HepG2 (cell line): ENCODE data around the gene HSD11B2. TPM values are rescaled to one million over a fixed set of nuclear protein-coding genes. Genes with fewer than 3 reads are reported as not detected.

ENCODE experiments used
- AHR ChIP-seq: IDR thresholded peaks from 2 replicates; pipeline ENCODE4 v1.6.1; 2018; ENCODE audit warnings: missing genetic modification reagents, missing compliant biosample characterization
- ASH2L ChIP-seq: fragments of 300-600, 200-600 bp; sonication (generic); IDR thresholded peaks from 2 replicates; pipeline ENCODE4 v1.7.0; 2017; ENCODE audit warnings: low read depth, mild to moderate bottlenecking, moderate library complexity, mixed read lengths, low read length; ENCODE audit not compliant: insufficient read length
- DRAP1 ChIP-seq: IDR thresholded peaks from 2 replicates; pipeline ENCODE4 v1.6.1; 2016; ENCODE audit warnings: missing genetic modification reagents, missing compliant biosample characterization
- GTF2F1 ChIP-seq: fragments of 150-350 bp; IDR thresholded peaks from 2 replicates; pipeline ENCODE4 v1.6.1; 2014; ENCODE audit warnings: low read length
- HIC2 ChIP-seq: sonication (generic); formaldehyde crosslinking; IDR thresholded peaks from 2 replicates; pipeline ENCODE4 v1.9.0; 2022; ENCODE audit warnings: low read depth, missing genetic modification reagents
- HOXD1 ChIP-seq: sonication (generic); formaldehyde crosslinking; IDR thresholded peaks from 2 replicates; pipeline ENCODE4 v1.5.0; 2020; ENCODE audit warnings: missing genetic modification reagents
- PHF21A ChIP-seq: sonication (generic); formaldehyde crosslinking; IDR thresholded peaks from 2 replicates; pipeline ENCODE4 v1.5.0; 2020; ENCODE audit warnings: mild to moderate bottlenecking, missing genetic modification reagents
- ZBTB33 ChIP-seq: sonication (generic); formaldehyde crosslinking; IDR thresholded peaks from 2 replicates; pipeline ENCODE4 v1.4.0; 2020; ENCODE audit warnings: missing genetic modification reagents
- ZMYM4 ChIP-seq: sonication (generic); formaldehyde crosslinking; IDR thresholded peaks from 2 replicates; pipeline ENCODE4 v1.8.1; 2023; ENCODE audit warnings: mild to moderate bottlenecking, missing genetic modification reagents
- ZNF263 ChIP-seq: sonication (generic); formaldehyde crosslinking; IDR thresholded peaks from 2 replicates; pipeline ENCODE4 v1.4.0; 2020; ENCODE audit warnings: missing genetic modification reagents
- ZNF296 ChIP-seq: sonication (generic); formaldehyde crosslinking; conservative IDR thresholded peaks from 2 replicates; pipeline ENCODE4 v1.5.0; 2020; ENCODE audit warnings: mild to moderate bottlenecking, missing genetic modification reagents
- ZNF34 ChIP-seq: sonication (generic); formaldehyde crosslinking; IDR thresholded peaks from 2 replicates; pipeline ENCODE4 v1.4.0; 2020; ENCODE audit warnings: mild to moderate bottlenecking, missing genetic modification reagents, borderline replicate concordance
- ZNF7 ChIP-seq: IDR thresholded peaks from 2 replicates; pipeline ENCODE4 v1.6.1; 2016; ENCODE audit warnings: missing biosample characterization, missing genetic modification reagents
- ZNF749 ChIP-seq: sonication (generic); formaldehyde crosslinking; IDR thresholded peaks from 2 replicates; pipeline ENCODE4 v1.8.0; 2022; ENCODE audit warnings: mild to moderate bottlenecking, missing genetic modification reagents, moderate library complexity, borderline replicate concordance
- ZNF780A ChIP-seq: sonication (generic); formaldehyde crosslinking; IDR thresholded peaks from 2 replicates; pipeline ENCODE4 v1.8.0; 2022; ENCODE audit warnings: mild to moderate bottlenecking, missing genetic modification reagents, moderate library complexity
- polyA plus RNA-seq, 8 experiments: library from polyadenylated mRNA; depleted of rRNA in 3 of 8; stranded (reverse) in 7 of 8; unstranded in 1 of 8; fragments of >200 nt; fragmentation: Illumina TruSeq in 4 of 8; extraction: Trizol in 4 of 8; gene quantifications; 2 replicates each; pipeline versions ENCODE4 v1.2.1 to v1.2.3, GENCODE V29; 2011 to 2016; ENCODE audit warnings: low read depth in 4 of 8, missing spikeins in 1 of 8, mixed read lengths in 1 of 8; ENCODE audit not compliant: insufficient read depth in 1 of 8
- total RNA-seq, 5 experiments: library from RNA; depleted of rRNA; stranded (reverse); fragments of >200 nt; fragmentation: Illumina TruSeq; extraction: Trizol; gene quantifications; 2 replicates each; pipeline ENCODE4 v1.2.3, GENCODE V29; 2016; ENCODE audit warnings: low read depth in 1 of 5
- TF ChIP-seq, protein P1 (sequence below): sonication (generic); formaldehyde crosslinking; IDR thresholded peaks from 2 replicates; pipeline ENCODE4 v1.5.0; 2020; ENCODE audit warnings: mild to moderate bottlenecking, missing genetic modification reagents
- TF ChIP-seq, protein P2 (sequence below): sonication (generic); formaldehyde crosslinking; conservative IDR thresholded peaks from 2 replicates; pipeline ENCODE4 v1.8.0; 2022; ENCODE audit warnings: mild to moderate bottlenecking, moderate library complexity, missing genetic modification reagents
- TF ChIP-seq, protein P3 (sequence below): sonication (generic); formaldehyde crosslinking; IDR thresholded peaks from 2 replicates; pipeline ENCODE4 v1.5.0; 2020; ENCODE audit warnings: missing genetic modification reagents

The HSD11B2 gene
- total and polyA plus RNA-seq, 2 of the 13 experiments (the other 11 are each of a cell fraction or from before 2014, with no cell fraction given): 8.9 to 13.6 TPM

DNA sequence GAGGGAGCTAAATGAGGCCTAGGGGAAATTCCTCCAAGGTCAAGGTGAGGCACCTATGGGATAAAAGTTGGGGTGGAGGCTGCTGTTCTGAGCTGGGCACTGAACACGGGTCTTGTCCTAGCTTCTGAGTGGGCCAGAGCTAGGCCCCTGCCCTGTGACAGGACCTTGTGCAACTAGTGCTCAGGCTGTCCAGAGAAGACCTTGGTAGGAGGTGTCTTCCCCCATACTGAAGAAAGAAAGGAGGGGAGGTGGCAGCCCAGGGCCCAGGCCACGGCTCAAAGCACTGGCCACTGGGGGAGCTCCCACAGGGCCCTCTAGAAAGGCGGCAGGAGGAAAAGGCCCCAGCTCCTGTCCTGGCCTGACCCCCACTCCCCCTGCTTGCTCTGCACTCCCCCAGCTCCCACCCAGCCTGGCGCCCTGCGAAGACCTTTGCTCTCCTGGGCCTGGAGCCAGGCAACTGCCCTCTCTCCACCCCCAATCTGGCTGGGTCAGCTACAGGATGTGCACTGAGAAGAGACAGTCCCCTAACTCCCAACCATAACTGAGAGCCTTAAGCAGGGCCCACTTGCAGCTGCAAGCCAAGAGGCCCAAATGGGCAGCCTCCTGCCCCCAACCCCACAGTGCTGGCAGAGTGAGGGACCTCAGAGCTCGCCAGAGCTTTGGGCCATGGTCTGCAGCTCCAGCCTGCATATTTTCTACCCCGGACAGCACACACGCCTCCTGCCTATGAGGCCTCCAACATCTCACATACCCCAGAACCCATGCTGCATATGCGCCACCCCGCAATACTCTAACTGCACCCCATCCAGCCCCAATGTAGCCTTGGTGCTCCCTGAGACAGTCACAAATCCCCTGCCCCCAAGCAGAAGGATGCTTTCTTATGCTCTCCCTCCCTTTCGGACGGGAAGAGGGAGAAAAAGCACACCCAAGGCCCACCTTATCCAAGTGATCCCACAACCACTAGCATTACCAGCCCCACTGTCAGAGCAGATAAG, 15.3 kb downstream of the HSD11B2 start (continued):
- peak; percentile 76 for TF ChIP-seq HIC2 (CRISPR knock-in tag)
- TF ChIP-seq HOXD1 (CRISPR knock-in tag): no peak
- peak; percentile 97 for TF ChIP-seq PHF21A (CRISPR knock-in tag)
- no peak; the same call in 1 of the 2 replicates for TF ChIP-seq ZNF296 (CRISPR knock-in tag)
- peak; percentile 80 for TF ChIP-seq ZMYM4 (CRISPR knock-in tag)
- TF ChIP-seq ASH2L: peak; percentile 78
- TF ChIP-seq ZNF34 (CRISPR knock-in tag): no peak
- TF ChIP-seq, protein P1, sequence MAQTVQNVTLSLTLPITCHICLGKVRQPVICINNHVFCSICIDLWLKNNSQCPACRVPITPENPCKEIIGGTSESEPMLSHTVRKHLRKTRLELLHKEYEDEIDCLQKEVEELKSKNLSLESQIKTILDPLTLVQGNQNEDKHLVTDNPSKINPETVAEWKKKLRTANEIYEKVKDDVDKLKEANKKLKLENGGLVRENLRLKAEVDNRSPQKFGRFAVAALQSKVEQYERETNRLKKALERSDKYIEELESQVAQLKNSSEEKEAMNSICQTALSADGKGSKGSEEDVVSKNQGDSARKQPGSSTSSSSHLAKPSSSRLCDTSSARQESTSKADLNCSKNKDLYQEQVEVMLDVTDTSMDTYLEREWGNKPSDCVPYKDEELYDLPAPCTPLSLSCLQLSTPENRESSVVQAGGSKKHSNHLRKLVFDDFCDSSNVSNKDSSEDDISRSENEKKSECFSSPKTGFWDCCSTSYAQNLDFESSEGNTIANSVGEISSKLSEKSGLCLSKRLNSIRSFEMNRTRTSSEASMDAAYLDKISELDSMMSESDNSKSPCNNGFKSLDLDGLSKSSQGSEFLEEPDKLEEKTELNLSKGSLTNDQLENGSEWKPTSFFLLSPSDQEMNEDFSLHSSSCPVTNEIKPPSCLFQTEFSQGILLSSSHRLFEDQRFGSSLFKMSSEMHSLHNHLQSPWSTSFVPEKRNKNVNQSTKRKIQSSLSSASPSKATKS (CRISPR knock-in tag): no peak
- TF ChIP-seq DRAP1 (CRISPR knock-in tag): no peak
- no peak for TF ChIP-seq GTF2F1
- TF ChIP-seq ZBTB33 (CRISPR knock-in tag): no peak
- TF ChIP-seq, protein P2, sequence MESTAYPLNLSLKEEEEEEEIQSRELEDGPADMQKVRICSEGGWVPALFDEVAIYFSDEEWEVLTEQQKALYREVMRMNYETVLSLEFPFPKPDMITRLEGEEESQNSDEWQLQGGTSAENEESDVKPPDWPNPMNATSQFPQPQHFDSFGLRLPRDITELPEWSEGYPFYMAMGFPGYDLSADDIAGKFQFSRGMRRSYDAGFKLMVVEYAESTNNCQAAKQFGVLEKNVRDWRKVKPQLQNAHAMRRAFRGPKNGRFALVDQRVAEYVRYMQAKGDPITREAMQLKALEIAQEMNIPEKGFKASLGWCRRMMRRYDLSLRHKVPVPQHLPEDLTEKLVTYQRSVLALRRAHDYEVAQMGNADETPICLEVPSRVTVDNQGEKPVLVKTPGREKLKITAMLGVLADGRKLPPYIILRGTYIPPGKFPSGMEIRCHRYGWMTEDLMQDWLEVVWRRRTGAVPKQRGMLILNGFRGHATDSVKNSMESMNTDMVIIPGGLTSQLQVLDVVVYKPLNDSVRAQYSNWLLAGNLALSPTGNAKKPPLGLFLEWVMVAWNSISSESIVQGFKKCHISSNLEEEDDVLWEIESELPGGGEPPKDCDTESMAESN: 0 out of 2 replicates have a peak, but pooled peaks have one; percentile 59
- TF ChIP-seq ZNF7: no peak
- peak; percentile 5; the same call in 1 of the 2 replicates for TF ChIP-seq AHR (CRISPR knock-in tag)
- TF ChIP-seq, protein P3, sequence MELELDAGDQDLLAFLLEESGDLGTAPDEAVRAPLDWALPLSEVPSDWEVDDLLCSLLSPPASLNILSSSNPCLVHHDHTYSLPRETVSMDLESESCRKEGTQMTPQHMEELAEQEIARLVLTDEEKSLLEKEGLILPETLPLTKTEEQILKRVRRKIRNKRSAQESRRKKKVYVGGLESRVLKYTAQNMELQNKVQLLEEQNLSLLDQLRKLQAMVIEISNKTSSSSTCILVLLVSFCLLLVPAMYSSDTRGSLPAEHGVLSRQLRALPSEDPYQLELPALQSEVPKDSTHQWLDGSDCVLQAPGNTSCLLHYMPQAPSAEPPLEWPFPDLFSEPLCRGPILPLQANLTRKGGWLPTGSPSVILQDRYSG: no peak
- no peak for TF ChIP-seq ZNF749
- TF ChIP-seq ZNF263 (CRISPR knock-in tag): peak; percentile 55; the same call in 1 of the 2 replicates
- no peak for TF ChIP-seq ZNF780A (CRISPR knock-in tag)
